D721Med (cell line): ENCODE results near the gene CXXC5.
"Not testable (repeated sequence)": the region's sequence is repeated elsewhere in the genome, so short reads cannot be mapped to it uniquely, and the experiment has no call there.

Source experiments
- DNase-seq: peaks from one replicate; pipeline ENCODE4 v3.0.0; 2011; ENCODE audit warnings: low spot score; ENCODE audit not compliant: insufficient read length
- FAIRE-seq: peaks from 2 replicates; lab custom pipeline; 2011; peaks lifted over from hg19 to GRCh38; lab: Jason Lieb, UNC
- CTCF ChIP-seq: IDR thresholded peaks from 2 replicates; pipeline ENCODE4 v1.5.1; 2012; ENCODE audit warnings: mild to moderate bottlenecking, control low read depth; ENCODE audit not compliant: insufficient read depth; ENCODE audit errors: missing control alignments

The CXXC5 gene

GRCh38 chr5:139712412-139712811 lies 64.3 kb downstream of the CXXC5 start:
- no peak for FAIRE-seq
- DNase-seq = no peak
- TF ChIP-seq CTCF = no peak

GRCh38 chr5:139713898-139714297 lies 65.7 kb downstream of the CXXC5 start:
- FAIRE-seq, DNase-seq: not testable (repeated sequence)

- FAIRE-seq (no peak), DNase-seq (no peak)
- no peak for TF ChIP-seq CTCF
Observed at GRCh38 chr5:139717221-139717620, 69.1 kb downstream of the CXXC5 start.

- not testable (repeated sequence) for DNase-seq, FAIRE-seq
Observed at GRCh38 chr5:139718403-139718802, 70.3 kb downstream of the CXXC5 start.

GRCh38 chr5:139719970-139720369 lies 71.8 kb downstream of the CXXC5 start:
- DNase-seq, FAIRE-seq: not testable (repeated sequence)

GRCh38 chr5:139723986-139724587 lies 75.9 kb downstream of the CXXC5 start:
- FAIRE-seq (no peak), DNase-seq (no peak)
- no peak for TF ChIP-seq CTCF

GRCh38 chr5:139725073-139725830 lies 77.1 kb downstream of the CXXC5 start:
- DNase-seq = no peak
- TF ChIP-seq CTCF = no peak
- no peak for FAIRE-seq

GRCh38 chr5:139726248-139726647 lies 78.1 kb downstream of the CXXC5 start:
- no peak for TF ChIP-seq CTCF
- no peak for FAIRE-seq
- no peak for DNase-seq

- DNase-seq, FAIRE-seq: not testable (repeated sequence)
Observed at GRCh38 chr5:139727615-139728014, 79.5 kb downstream of the CXXC5 start.
